GM12873 (cell line): ENCODE results near the gene CBX7.

Experiments used
- CTCF ChIP-seq: IDR thresholded peaks from 2 replicates; pipeline ENCODE4 v1.5.1; 2012; ENCODE audit warnings: low read depth, mild to moderate bottlenecking, moderate library complexity, low read length, control low read depth; ENCODE audit not compliant: insufficient read depth; ENCODE audit errors: missing control alignments

CBX7 gene

GRCh38 chr22:39182478-39183030, 30.1 kb upstream of the CBX7 start:
- no peak for TF ChIP-seq CTCF

- no peak for TF ChIP-seq CTCF
These were observed 29.3 kb upstream of the CBX7 start for GRCh38 chr22:39181778-39182177.

DNA sequence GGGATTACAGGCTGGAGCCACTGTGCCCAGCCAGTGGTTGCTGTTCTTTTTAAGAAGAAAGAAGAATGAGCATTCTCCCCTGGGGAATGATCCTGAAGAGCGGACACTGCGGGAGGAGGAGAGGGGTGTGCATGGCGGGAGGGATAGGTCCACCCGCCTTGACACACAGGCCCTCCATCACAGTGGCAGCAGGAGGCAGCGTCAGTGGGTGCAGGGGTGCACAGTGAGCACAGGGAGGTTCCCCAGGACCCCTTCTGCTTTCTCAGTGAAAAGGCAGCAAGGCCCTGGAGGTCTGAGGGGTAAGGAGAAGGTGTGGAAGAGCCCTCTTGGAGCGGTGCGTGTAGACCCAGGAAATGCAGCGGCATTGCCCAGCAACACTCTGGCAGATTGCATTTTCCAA, 28.9 kb upstream of the CBX7 start:
- no peak for TF ChIP-seq CTCF

DNA sequence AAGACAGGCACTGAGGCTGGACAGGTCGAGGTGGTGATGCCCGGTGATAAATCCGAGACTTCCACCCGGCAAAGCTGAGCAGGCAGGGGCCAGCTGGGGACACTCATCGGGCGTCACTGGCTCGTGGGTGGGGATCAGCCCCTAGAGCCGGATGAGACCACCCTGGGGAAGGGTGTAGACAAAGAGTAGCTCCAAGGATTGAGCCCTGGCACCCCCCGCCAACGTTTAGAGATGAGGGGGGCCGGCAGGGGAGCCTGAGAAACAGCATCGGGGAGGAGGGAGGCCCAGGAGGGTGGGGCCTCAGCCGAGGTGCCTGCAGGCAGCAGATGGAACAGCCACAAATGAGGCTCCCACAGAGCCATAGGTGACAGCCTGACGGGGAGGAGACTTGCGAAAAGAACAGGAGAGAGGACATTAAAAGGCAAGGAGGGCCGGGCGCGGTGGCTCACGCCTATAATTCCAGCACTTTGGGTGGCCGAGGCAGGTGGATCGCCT, 27.4 kb upstream of the CBX7 start:
- TF ChIP-seq CTCF, result no peak

GRCh38 chr22:39179401-39179827, 26.9 kb upstream of the CBX7 start:
- TF ChIP-seq CTCF, result no peak

DNA sequence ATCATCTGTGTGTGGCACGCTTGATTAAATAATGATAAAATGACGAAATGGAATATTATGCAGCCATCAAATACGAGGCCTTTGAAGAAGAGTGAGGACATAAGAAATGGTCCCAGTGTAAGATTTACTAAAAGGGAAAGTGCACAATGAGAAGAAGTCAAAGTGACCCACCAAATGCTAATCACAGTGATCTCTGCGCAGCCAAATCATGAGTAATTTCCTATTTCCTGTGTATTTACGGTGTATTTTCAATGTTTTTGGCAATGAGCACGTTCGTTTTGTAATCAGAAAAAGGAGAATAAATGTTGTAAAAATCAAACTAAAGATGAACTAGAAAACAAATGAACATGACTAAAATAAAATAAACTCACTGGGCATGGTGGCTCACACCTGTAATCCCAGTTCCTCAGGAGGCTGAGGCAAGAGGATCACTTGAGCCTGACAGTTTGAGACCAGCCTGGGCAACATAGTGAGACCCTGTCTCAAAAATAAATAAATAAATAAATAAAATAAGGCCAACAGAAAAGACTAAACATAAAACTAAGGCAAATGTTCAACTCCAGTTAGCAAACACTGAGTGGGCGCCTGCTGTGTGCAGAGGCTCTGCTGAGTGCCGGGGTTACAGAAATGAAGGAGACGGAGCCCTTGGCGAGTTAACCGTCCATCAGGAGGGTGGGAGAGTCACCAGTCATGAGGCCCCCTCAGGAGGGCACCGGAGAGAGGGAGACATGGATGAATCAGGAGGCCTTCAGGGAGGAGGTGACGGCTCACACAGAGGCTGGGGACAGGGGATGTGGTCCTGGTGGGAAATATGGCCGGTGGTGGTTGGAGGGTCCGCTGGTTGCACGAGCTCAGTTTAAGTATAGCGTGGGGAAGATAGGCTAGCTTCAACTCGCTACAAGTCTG, 26.0 kb upstream of the CBX7 start:
- no peak for TF ChIP-seq CTCF

DNA sequence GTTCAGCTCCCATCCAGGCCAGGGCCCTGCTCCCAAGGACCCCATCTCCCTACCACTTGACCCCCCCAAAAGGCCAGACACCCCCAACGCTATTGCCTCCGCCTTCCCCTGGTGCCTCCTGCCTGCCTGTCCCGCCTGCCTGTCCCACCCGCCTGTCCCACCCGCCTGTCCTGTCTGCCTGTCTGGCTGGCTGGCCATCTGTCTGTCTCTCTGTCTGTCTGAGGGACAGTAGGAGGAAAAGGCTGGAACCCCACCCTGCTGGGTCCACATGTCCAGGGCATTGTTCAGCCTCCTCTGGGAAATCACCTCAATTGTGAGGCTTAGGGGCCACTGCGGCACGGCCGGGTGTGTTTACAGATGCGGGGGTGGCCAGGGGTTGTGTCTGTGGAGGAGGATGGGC, 25.3 kb upstream of the CBX7 start:
- TF ChIP-seq CTCF, result no peak
